CD4-positive, alpha-beta T cell treated with Interferon gamma for 1 hour (primary cell): ENCODE data around the gene MLF1.
"Not testable (repeated sequence)": the region's sequence is repeated elsewhere in the genome, so short reads cannot be mapped to it uniquely, and the experiment has no call there.

Experiments
- DNase-seq: peaks from one replicate; pipeline ENCODE4 v3.0.0-alpha.2; 2020

Gene MLF1

GRCh38 chr3:158570999-158571702, at the start of gene MLF1:
MLF1 (plus strand) TSS chr3:158571194; CDS start chr3:158571301, 107 bp downstream.
- peak; percentile 87 for DNase-seq

- no peak for DNase-seq
Measured at GRCh38 chr3:158522221-158523136, 48.5 kb upstream of the MLF1 start.

- no peak for DNase-seq
Measured at GRCh38 chr3:158528076-158528674, 42.8 kb upstream of the MLF1 start.

GRCh38 chr3:158531334-158531733, 39.7 kb upstream of the MLF1 start:
- no peak for DNase-seq

- DNase-seq: no peak
Measured at GRCh38 chr3:158532099-158532734, 38.8 kb upstream of the MLF1 start.

GRCh38 chr3:158535918-158536317, 35.1 kb upstream of the MLF1 start:
- DNase-seq: no peak

- DNase-seq: no peak
Measured at GRCh38 chr3:158539414-158540014, 31.5 kb upstream of the MLF1 start.

GRCh38 chr3:158540066-158540465, 30.9 kb upstream of the MLF1 start:
- DNase-seq: no peak

- no peak for DNase-seq
Measured at GRCh38 chr3:158548691-158549090, 22.3 kb upstream of the MLF1 start.

GRCh38 chr3:158549938-158550337, 21.1 kb upstream of the MLF1 start:
- not testable (repeated sequence) for DNase-seq

GRCh38 chr3:158552124-158552523, 18.9 kb upstream of the MLF1 start:
- DNase-seq: no peak

GRCh38 chr3:158559504-158559903, 11.5 kb upstream of the MLF1 start:
- no peak for DNase-seq

- no peak for DNase-seq
Measured at GRCh38 chr3:158560979-158561378, 10.0 kb upstream of the MLF1 start.

GRCh38 chr3:158562674-158563073, 8.3 kb upstream of the MLF1 start:
- DNase-seq: no peak

GRCh38 chr3:158563076-158563475, 7.9 kb upstream of the MLF1 start:
- DNase-seq: no peak

- no peak for DNase-seq
Measured at GRCh38 chr3:158565076-158565475, 5.9 kb upstream of the MLF1 start.

GRCh38 chr3:158568784-158569183, 2.2 kb upstream of the MLF1 start:
- DNase-seq: no peak

- DNase-seq: no peak
Measured at GRCh38 chr3:158569794-158570193, 1.2 kb upstream of the MLF1 start.

GRCh38 chr3:158571969-158572765, 1.2 kb downstream of the MLF1 start:
- DNase-seq: no peak

GRCh38 chr3:158572766-158573060, 1.7 kb downstream of the MLF1 start:
- no peak for DNase-seq

- no peak for DNase-seq
Measured at GRCh38 chr3:158573714-158574113, 2.7 kb downstream of the MLF1 start.

- no peak for DNase-seq
Measured at GRCh38 chr3:158574646-158575045, 3.7 kb downstream of the MLF1 start.
